Activated CD4-positive, alpha-beta T cell treated with anti-CD3 and anti-CD28 coated beads, Interleukin-2, amount 10 ng/mL, durations not matched to agents 7 days and 5 days (primary cell): ENCODE measurements around the gene HDAC4. TPM values are rescaled to one million over a fixed set of nuclear protein-coding genes. Genes with fewer than 3 reads are reported as not detected.

Source experiments
- CTCF ChIA-PET: fragments of 350-600 bp; sonication (Branson Sonifier 250); formaldehyde crosslinking; loops from one replicate; lab custom pipeline; 2021; ENCODE audit warnings: antibody characterized with exemption; lab: Charles Lee
- POLR2A ChIA-PET: fragments of 350-600 bp; sonication (Branson Sonifier 250); formaldehyde crosslinking; loops from one replicate; lab custom pipeline; 2021; ENCODE audit warnings: antibody characterized with exemption; lab: Charles Lee
- DNase-seq: peaks from one replicate; pipeline ENCODE4 v3.0.0-alpha.2; 2020
- H3K27ac Mint-ChIP-seq: one replicate; pipeline ENCODE4 v1.8.0; 2021; ENCODE audit warnings: mild to moderate bottlenecking, moderate library complexity, mixed read lengths
- H3K27me3 Mint-ChIP-seq: one replicate; pipeline ENCODE4 v1.8.0; 2021; ENCODE audit warnings: mixed read lengths
- H3K36me3 Mint-ChIP-seq: one replicate; pipeline ENCODE4 v1.8.0; 2021; ENCODE audit warnings: low read depth, mixed read lengths
- H3K4me1 Mint-ChIP-seq: one replicate; pipeline ENCODE4 v1.8.0; 2021; ENCODE audit warnings: mixed read lengths
- H3K4me3 Mint-ChIP-seq: one replicate; pipeline ENCODE4 v1.8.0; 2021; ENCODE audit warnings: mild to moderate bottlenecking, moderate library complexity, mixed read lengths
- H3K9me3 Mint-ChIP-seq: one replicate; pipeline ENCODE4 v1.8.0; 2021; ENCODE audit warnings: mixed read lengths
- total RNA-seq, 2 experiments: library from RNA; stranded (reverse); gene quantifications; one replicate each; pipeline ENCODE4 v1.2.3, GENCODE V29; 2021

HDAC4 gene
- total RNA-seq, 2 experiments from 2014 or later: 57.1 to 68.4 TPM

- Mint-ChIP-seq H3K9me3 (no peaks in the 10 kb centered on the region), H3K27ac (no peak overlapping the region), H3K27me3 (peaks cover 29% of the 10 kb centered on the region), H3K36me3 (no peaks in the 10 kb centered on the region), H3K4me3 (no peak overlapping the region), H3K4me1 (peaks cover 12% of the 10 kb centered on the region)
- POLR2A ChIA-PET: no interaction called here
- DNase-seq: no peak
- CTCF ChIA-PET: no interaction called here
These were observed 38.4 kb upstream of the HDAC4 start for GRCh38 chr2:239438995-239439753.

- no peak overlapping the region for H3K4me3 Mint-ChIP-seq
- H3K9me3 Mint-ChIP-seq: peaks cover 5% of the 10 kb centered on the region
- peaks cover 28% of the 10 kb centered on the region for H3K27me3 Mint-ChIP-seq
- ChIA-PET POLR2A (no interaction called here), CTCF (no interaction called here)
- peaks cover 12% of the 10 kb centered on the region for H3K4me1 Mint-ChIP-seq
- DNase-seq: no peak
- no peak overlapping the region for H3K27ac Mint-ChIP-seq
- peaks cover 3% of the 10 kb centered on the region for H3K36me3 Mint-ChIP-seq
These were observed 37.5 kb upstream of the HDAC4 start for GRCh38 chr2:239438368-239438767.

GRCh38 chr2:239436669-239437335, 36.0 kb upstream of the HDAC4 start:
- Mint-ChIP-seq H3K27ac (no peak overlapping the region), H3K4me3 (no peak overlapping the region), H3K36me3 (peaks cover 3% of the 10 kb centered on the region), H3K4me1 (peaks cover 14% of the 10 kb centered on the region), H3K27me3 (peaks cover 25% of the 10 kb centered on the region), H3K9me3 (peaks cover 5% of the 10 kb centered on the region)
- DNase-seq: no peak
- ChIA-PET CTCF (no interaction called here), POLR2A (no interaction called here)

GRCh38 chr2:239436076-239436475, 35.3 kb upstream of the HDAC4 start:
- ChIA-PET POLR2A (no interaction called here), CTCF (no interaction called here)
- H3K36me3 Mint-ChIP-seq: peaks cover 3% of the 10 kb centered on the region

GRCh38 chr2:239433777-239434403, 33.1 kb upstream of the HDAC4 start:
- Mint-ChIP-seq H3K4me1 (peaks cover 3% of the 10 kb centered on the region), H3K36me3 (peaks cover 3% of the 10 kb centered on the region), H3K4me3 (no peak overlapping the region), H3K27me3 (peaks cover 15% of the 10 kb centered on the region), H3K9me3 (peaks cover 5% of the 10 kb centered on the region), H3K27ac (no peak overlapping the region)
- ChIA-PET CTCF (no interaction called here), POLR2A (no interaction called here)
- DNase-seq: no peak

More at GRCh38 chr2:239436076-239436475, 35.3 kb upstream of the HDAC4 start:
- peaks cover 21% of the 10 kb centered on the region for H3K27me3 Mint-ChIP-seq
- no peak overlapping the region for H3K27ac Mint-ChIP-seq
- DNase-seq: no peak
- peaks cover 5% of the 10 kb centered on the region for H3K9me3 Mint-ChIP-seq
- H3K4me1 Mint-ChIP-seq: peaks cover 8% of the 10 kb centered on the region
- H3K4me3 Mint-ChIP-seq: no peak overlapping the region

GRCh38 chr2:239432174-239432573, 31.4 kb upstream of the HDAC4 start:
- Mint-ChIP-seq H3K36me3 (peaks cover 3% of the 10 kb centered on the region), H3K27me3 (peaks cover 20% of the 10 kb centered on the region), H3K9me3 (peaks cover 5% of the 10 kb centered on the region), H3K27ac (no peak overlapping the region), H3K4me3 (no peak overlapping the region), H3K4me1 (peaks cover 3% of the 10 kb centered on the region)
- CTCF ChIA-PET: interaction anchor here (1.0 to 1.1 kb wide), 2 partner anchors 9 to 419 kb away, joined by 3 to 4 read pairs; no protein-coding TSS in a partner anchor
- POLR2A ChIA-PET: no interaction called here
- no peak for DNase-seq

GRCh38 chr2:239431536-239431935, 30.7 kb upstream of the HDAC4 start:
- peaks cover 20% of the 10 kb centered on the region for H3K27me3 Mint-ChIP-seq
- ChIA-PET CTCF (interaction anchor here (1.0 kb wide), 1 partner anchor 9 kb away, joined by 3 read pairs; no protein-coding TSS in a partner anchor), POLR2A (no interaction called here)
- H3K9me3 Mint-ChIP-seq: peaks cover 5% of the 10 kb centered on the region
- H3K27ac Mint-ChIP-seq: no peak overlapping the region
- no peak overlapping the region for H3K4me3 Mint-ChIP-seq
- H3K36me3 Mint-ChIP-seq: peaks cover 3% of the 10 kb centered on the region
- H3K4me1 Mint-ChIP-seq: peaks cover 3% of the 10 kb centered on the region
- DNase-seq: no peak

- Mint-ChIP-seq H3K36me3 (peaks cover 3% of the 10 kb centered on the region), H3K4me1 (peaks cover 3% of the 10 kb centered on the region), H3K27ac (no peak overlapping the region), H3K27me3 (peaks cover 23% of the 10 kb centered on the region), H3K4me3 (no peak overlapping the region), H3K9me3 (peaks cover 5% of the 10 kb centered on the region)
- ChIA-PET POLR2A (no interaction called here), CTCF (no interaction called here)
- no peak for DNase-seq
These were observed 28.9 kb upstream of the HDAC4 start for GRCh38 chr2:239429473-239430350.

GRCh38 chr2:239425631-239426030, 24.8 kb upstream of the HDAC4 start:
- Mint-ChIP-seq H3K36me3 (no peaks in the 10 kb centered on the region), H3K27me3 (peaks cover 12% of the 10 kb centered on the region), H3K9me3 (no peaks in the 10 kb centered on the region), H3K4me3 (no peak overlapping the region), H3K4me1 (no peaks in the 10 kb centered on the region), H3K27ac (no peak overlapping the region)
- no peak for DNase-seq
- ChIA-PET CTCF (interaction anchor here (0.6 kb wide), 1 partner anchor 249 kb away, joined by 4 read pairs; no protein-coding TSS in a partner anchor), POLR2A (no interaction called here)

GRCh38 chr2:239424337-239425045, 23.7 kb upstream of the HDAC4 start:
- H3K4me3 Mint-ChIP-seq: no peak overlapping the region
- H3K27me3 Mint-ChIP-seq: peaks cover 14% of the 10 kb centered on the region
- no peak overlapping the region for H3K27ac Mint-ChIP-seq
- POLR2A ChIA-PET: no interaction called here
- no peaks in the 10 kb centered on the region for H3K4me1 Mint-ChIP-seq
- DNase-seq: no peak
- no peaks in the 10 kb centered on the region for H3K36me3 Mint-ChIP-seq
- CTCF ChIA-PET: no interaction called here
- H3K9me3 Mint-ChIP-seq: no peaks in the 10 kb centered on the region

- H3K27me3 Mint-ChIP-seq: peaks cover 15% of the 10 kb centered on the region
- no peak overlapping the region for H3K27ac Mint-ChIP-seq
- POLR2A ChIA-PET: no interaction called here
- CTCF ChIA-PET: interaction anchor here (0.6 to 1.2 kb wide), 2 partner anchors 8 to 1490 kb away, joined by 3 to 4 read pairs; no protein-coding TSS in a partner anchor
- no peak overlapping the region for H3K4me3 Mint-ChIP-seq
- no peaks in the 10 kb centered on the region for H3K9me3 Mint-ChIP-seq
- H3K4me1 Mint-ChIP-seq: no peaks in the 10 kb centered on the region
- DNase-seq: no peak
- no peaks in the 10 kb centered on the region for H3K36me3 Mint-ChIP-seq
These were observed 22.7 kb upstream of the HDAC4 start for GRCh38 chr2:239423551-239423950.

GRCh38 chr2:239421851-239422250, 21.0 kb upstream of the HDAC4 start:
- Mint-ChIP-seq H3K4me3 (no peak overlapping the region), H3K4me1 (no peaks in the 10 kb centered on the region), H3K9me3 (no peaks in the 10 kb centered on the region), H3K27ac (no peak overlapping the region), H3K27me3 (peaks cover 8% of the 10 kb centered on the region), H3K36me3 (no peaks in the 10 kb centered on the region)
- no peak for DNase-seq
- CTCF ChIA-PET: no interaction called here
- POLR2A ChIA-PET: no interaction called here
